Activated CD4-positive, alpha-beta T cell treated with anti-CD3 and anti-CD28 coated beads, Interleukin-2, amount 10 ng/mL, durations not matched to agents 7 days and 5 days (primary cell): ENCODE data around the gene RFX5. TPM values are rescaled to one million over a fixed set of nuclear protein-coding genes. Genes with fewer than 3 reads are reported as not detected.

Experiments
- CTCF ChIA-PET: fragments of 350-600 bp; sonication (Branson Sonifier 250); formaldehyde crosslinking; loops from one replicate; lab custom pipeline; 2021; ENCODE audit warnings: antibody characterized with exemption; lab: Charles Lee
- POLR2A ChIA-PET: fragments of 350-600 bp; sonication (Branson Sonifier 250); formaldehyde crosslinking; loops from one replicate; lab custom pipeline; 2021; ENCODE audit warnings: antibody characterized with exemption; lab: Charles Lee
- DNase-seq: peaks from one replicate; pipeline ENCODE4 v3.0.0-alpha.2; 2020
- H3K27ac Mint-ChIP-seq: one replicate; pipeline ENCODE4 v1.8.0; 2021; ENCODE audit warnings: mild to moderate bottlenecking, moderate library complexity, mixed read lengths
- H3K27me3 Mint-ChIP-seq: one replicate; pipeline ENCODE4 v1.8.0; 2021; ENCODE audit warnings: mixed read lengths
- H3K36me3 Mint-ChIP-seq: one replicate; pipeline ENCODE4 v1.8.0; 2021; ENCODE audit warnings: low read depth, mixed read lengths
- H3K4me1 Mint-ChIP-seq: one replicate; pipeline ENCODE4 v1.8.0; 2021; ENCODE audit warnings: mixed read lengths
- H3K4me3 Mint-ChIP-seq: one replicate; pipeline ENCODE4 v1.8.0; 2021; ENCODE audit warnings: mild to moderate bottlenecking, moderate library complexity, mixed read lengths
- H3K9me3 Mint-ChIP-seq: one replicate; pipeline ENCODE4 v1.8.0; 2021; ENCODE audit warnings: mixed read lengths
- total RNA-seq, 2 experiments: library from RNA; stranded (reverse); gene quantifications; one replicate each; pipeline ENCODE4 v1.2.3, GENCODE V29; 2021

RFX5 gene
- total RNA-seq, 2 experiments from 2014 or later, result 69.7 to 76.4 TPM

DNA sequence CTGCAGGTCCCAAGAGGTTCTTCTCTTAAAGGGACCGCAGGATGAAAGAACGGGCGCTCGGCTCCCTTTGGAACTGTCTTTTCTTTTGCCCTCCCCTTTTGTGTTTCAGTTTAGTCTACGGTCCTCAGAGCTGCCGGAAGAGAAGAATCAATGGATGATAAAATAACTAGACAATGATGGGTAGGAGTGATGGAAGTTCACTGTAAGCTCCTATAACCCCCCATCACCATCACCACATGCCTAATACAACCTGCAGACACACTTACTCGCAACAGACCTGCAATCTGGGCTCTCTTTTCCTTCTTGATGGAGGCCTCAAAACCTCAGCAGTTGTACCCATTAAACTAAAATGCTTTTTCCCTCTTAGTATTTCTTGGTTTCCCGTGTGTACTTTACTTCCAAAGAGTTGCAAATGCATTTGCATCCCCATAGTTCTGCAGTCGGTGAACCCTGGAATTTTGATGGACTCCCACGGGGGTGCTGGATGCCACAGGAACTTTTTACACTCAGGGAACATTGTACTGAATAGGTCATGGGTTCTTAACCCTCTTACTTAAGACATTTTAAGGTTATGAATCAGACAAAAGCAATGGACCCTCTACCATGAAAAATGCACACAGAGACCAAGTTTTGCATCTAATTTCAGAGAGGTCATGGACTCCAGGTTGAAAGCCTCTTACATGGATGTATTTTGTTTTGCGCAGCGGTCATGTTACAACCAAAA lies 633 bp upstream of the RFX5 start:
- CTCF ChIA-PET, result interaction anchor here (0.6 to 1.0 kb wide), 6 partner anchors 9 to 158 kb away, joined by 3 to 4 read pairs (median 3); partner anchors contain the start of gene VPS72
- Mint-ChIP-seq H3K4me3 (peak overlapping the region; percentile 89), H3K4me1 (peaks cover 40% of the 10 kb centered on the region), H3K36me3 (peaks cover 36% of the 10 kb centered on the region), H3K9me3 (peaks cover 14% of the 10 kb centered on the region), H3K27ac (peak overlapping the region; percentile 99), H3K27me3 (no peaks in the 10 kb centered on the region)
- no peak for DNase-seq
- POLR2A ChIA-PET, result no interaction called here

DNA sequence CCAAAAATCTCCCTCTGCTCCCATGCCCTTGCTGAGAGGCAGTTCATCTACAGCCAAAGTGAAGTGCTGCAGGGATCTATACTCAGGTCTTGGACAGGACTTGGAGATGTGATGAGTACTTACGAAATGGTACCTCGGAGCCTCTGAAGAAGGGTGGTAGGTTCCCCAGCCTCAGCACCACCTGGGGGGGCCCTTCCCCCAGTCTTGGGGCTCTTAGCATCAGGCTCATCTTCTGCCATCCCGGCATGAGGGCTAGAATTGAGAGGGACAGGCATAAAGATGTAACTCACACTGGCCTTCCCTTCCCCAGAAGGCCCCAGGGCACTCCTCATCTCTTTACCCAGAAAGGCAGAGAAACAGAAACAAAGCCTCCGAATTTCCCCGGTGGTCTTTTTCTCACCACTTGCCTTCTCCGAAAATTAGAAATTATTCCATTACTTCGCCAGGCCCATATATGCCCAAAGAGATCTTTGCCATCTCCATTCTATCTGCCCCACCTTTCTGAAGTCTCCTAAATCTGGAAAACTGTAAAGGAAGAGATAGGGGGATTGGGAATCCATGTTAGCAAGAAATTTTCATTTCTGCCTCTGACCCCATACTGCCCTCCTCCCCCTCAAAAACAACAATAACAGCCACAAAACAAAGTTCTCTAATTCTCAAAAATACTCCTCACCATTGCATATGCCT lies 827 bp downstream of the RFX5 start:
- Mint-ChIP-seq H3K9me3 (peaks cover 7% of the 10 kb centered on the region), H3K4me1 (peaks cover 40% of the 10 kb centered on the region), H3K36me3 (peaks cover 38% of the 10 kb centered on the region), H3K4me3 (peak overlapping the region; percentile 89), H3K27ac (peak overlapping the region; percentile 99), H3K27me3 (no peaks in the 10 kb centered on the region)
- ChIA-PET CTCF (interaction anchor here (0.5 to 1.0 kb wide), 2 partner anchors 7 to 794 kb away, joined by 3 read pairs; no protein-coding TSS in a partner anchor), POLR2A (interaction anchor here (0.5 kb wide), 1 partner anchor 129 kb away, joined by 5 read pairs; no protein-coding TSS in a partner anchor)
- DNase-seq, result no peak

DNA sequence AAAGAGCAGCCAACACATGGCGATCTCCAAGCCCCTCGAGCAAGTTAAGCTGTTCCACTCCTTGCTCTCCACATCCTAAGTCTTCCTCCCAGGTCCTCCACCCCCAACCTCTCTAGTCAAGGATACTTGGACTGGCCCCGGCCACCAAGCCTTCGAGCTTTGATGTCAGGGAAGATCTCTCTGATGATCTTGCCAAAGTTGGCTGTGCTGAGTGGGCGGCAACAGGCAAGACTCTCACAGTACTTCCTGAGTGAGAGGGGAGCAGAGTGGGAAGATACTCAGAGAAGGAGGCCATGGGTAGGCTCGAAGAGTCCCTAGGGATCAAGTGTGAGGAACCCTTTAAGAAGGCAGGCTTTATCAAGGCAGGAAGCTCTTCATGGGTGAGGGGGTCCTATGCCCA lies 2.8 kb downstream of the RFX5 start:
- Mint-ChIP-seq H3K9me3 (no peaks in the 10 kb centered on the region), H3K27ac (no peak overlapping the region), H3K27me3 (no peaks in the 10 kb centered on the region), H3K4me3 (no peak overlapping the region), H3K4me1 (peaks cover 49% of the 10 kb centered on the region), H3K36me3 (peaks cover 36% of the 10 kb centered on the region)
- POLR2A ChIA-PET, result interaction anchor here (0.6 kb wide), 1 partner anchor 238 kb away, joined by 3 read pairs; no protein-coding TSS in a partner anchor
- CTCF ChIA-PET, result interaction anchor here (0.6 kb wide), 2 partner anchors 64 to 852 kb away, joined by 3 read pairs; no protein-coding TSS in a partner anchor
- DNase-seq, result no peak

DNA sequence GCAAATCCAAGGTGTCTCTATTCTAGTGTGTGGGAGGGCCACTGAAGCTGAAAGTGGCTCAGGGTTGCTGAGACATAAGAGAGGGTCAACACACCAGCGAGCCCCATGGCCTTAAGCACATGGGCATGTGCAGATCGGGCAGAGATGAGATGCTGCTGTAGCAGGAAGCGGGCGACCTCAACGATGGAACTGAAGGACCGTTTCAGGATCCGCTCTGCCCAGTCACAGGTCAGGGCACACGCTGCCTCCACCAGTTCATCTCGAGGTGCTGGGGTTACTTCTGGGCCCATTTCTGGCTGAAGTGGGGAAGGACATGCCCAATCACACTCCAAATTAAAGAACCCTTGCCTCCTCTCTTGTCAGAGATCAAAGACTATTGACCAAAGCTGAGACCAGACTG lies 3.5 kb downstream of the RFX5 start:
- POLR2A ChIA-PET, result no interaction called here
- no peak overlapping the region for H3K27ac Mint-ChIP-seq
- H3K9me3 Mint-ChIP-seq, result no peaks in the 10 kb centered on the region
- peaks cover 36% of the 10 kb centered on the region for H3K36me3 Mint-ChIP-seq
- H3K4me3 Mint-ChIP-seq, result no peak overlapping the region
- CTCF ChIA-PET, result interaction anchor here (0.6 to 3.6 kb wide), 3 partner anchors 40 to 62 kb away, joined by 5 to 34 read pairs (median 5); no protein-coding TSS in a partner anchor
- H3K4me1 Mint-ChIP-seq, result peaks cover 49% of the 10 kb centered on the region
- no peak for DNase-seq
- no peaks in the 10 kb centered on the region for H3K27me3 Mint-ChIP-seq

DNA sequence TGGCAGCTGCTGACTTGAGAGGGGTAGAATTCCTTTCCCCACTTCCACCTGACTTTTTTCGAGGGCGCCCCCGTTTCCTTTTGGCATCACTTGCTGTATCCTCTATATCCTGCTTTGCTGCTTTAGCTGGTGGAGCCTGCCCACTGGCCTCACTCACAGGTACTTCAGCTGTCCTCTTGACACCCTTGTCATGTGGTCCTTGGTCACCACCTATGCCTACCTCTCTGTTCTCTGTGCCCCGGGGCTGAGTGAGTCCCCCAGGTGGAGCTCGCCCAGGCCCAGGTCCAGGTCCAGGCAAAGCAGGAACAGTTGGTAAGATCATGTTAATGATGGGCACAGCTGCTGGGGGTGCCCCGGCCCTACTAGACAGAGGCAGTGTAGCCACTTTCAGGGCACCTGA lies 4.5 kb downstream of the RFX5 start:
- Mint-ChIP-seq H3K27me3 (no peaks in the 10 kb centered on the region), H3K36me3 (peaks cover 36% of the 10 kb centered on the region)

DNA sequence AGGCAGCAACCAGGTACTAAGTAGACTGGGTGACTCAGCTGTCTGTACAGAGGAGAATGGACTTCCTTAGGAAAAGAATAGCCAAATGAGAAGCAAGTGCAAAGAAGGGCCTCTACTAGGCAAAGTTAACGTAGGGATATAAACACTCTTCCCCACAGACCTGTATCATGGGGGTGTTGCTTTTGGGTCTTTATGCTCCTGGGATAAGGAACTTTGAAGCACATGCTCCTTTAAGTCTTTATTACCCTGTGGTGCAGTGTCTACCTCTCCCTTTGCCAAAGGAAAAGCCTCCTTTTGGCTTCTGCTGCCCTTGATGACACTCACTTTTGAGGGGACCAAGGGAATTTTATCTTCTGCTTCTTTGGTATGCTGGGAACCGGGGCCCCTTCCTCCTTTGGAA lies 5.0 kb downstream of the RFX5 start:
- CTCF ChIA-PET, result interaction anchor here (0.7 to 3.9 kb wide), 6 partner anchors 13 to 219 kb away, joined by 3 to 42 read pairs (median 8); partner anchors contain the start of gene PI4KB
- H3K4me1 Mint-ChIP-seq, result peaks cover 36% of the 10 kb centered on the region
- no peak overlapping the region for H3K27ac Mint-ChIP-seq
- POLR2A ChIA-PET, result no interaction called here
- no peaks in the 10 kb centered on the region for H3K9me3 Mint-ChIP-seq
- H3K27me3 Mint-ChIP-seq, result no peaks in the 10 kb centered on the region
- H3K4me3 Mint-ChIP-seq, result no peak overlapping the region
- peaks cover 34% of the 10 kb centered on the region for H3K36me3 Mint-ChIP-seq
- DNase-seq, result no peak

More for the DNA sequence above, 4.5 kb downstream of the RFX5 start:
- Mint-ChIP-seq H3K4me3 (no peak overlapping the region), H3K27ac (no peak overlapping the region), H3K4me1 (peaks cover 42% of the 10 kb centered on the region), H3K9me3 (no peaks in the 10 kb centered on the region)
- no peak for DNase-seq
- POLR2A ChIA-PET, result interaction anchor here (0.6 kb wide), 1 partner anchor 13 kb away, joined by 3 read pairs; no protein-coding TSS in a partner anchor
- CTCF ChIA-PET, result interaction anchor here (0.7 to 3.6 kb wide), 4 partner anchors 39 to 218 kb away, joined by 3 to 34 read pairs (median 4); no protein-coding TSS in a partner anchor

DNA sequence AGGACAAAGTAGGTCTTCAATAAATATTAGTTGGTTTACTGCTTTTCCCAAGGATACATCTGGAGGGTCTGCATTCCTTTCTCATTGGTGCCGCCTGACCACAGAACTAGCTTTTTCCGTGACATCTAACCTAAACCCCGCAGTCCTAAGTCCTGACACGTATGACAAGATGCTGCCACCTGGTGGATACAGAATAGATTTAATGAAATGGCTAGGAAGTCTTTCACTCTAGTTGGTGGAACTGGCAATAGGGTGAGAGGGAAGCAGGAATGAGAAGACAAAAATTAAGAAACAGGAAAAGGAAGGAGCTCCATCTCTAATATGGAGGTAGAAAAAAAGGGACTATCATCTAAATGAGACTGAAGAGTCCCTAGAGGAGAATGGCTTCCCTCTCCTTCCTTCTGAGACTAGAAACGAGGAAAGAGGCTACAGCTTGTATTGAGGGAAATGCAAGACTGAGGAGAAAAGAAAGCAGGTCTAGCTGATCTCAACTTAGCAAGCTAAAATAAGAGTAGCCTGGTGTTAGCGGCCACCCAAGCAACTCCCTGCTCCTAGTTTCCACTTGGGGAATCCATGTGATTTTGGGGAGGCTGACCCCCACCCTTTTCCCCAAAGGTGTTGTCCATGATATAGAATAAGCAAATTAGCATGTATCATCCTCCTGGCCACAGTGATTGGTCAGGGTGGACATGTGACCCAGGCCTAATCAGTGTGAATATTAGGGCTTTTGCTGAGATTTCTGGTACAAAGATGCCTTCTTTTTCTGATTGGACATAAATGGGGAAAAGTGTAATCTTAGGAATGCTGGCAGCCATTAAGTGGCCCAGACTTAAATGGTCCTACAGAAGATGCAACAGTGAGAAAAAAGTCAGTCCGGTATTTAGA lies 5.9 kb downstream of the RFX5 start:
- Mint-ChIP-seq H3K27me3 (no peaks in the 10 kb centered on the region), H3K4me3 (no peak overlapping the region), H3K36me3 (peaks cover 27% of the 10 kb centered on the region), H3K4me1 (peaks cover 27% of the 10 kb centered on the region), H3K9me3 (no peaks in the 10 kb centered on the region), H3K27ac (no peak overlapping the region)
- ChIA-PET POLR2A (no interaction called here), CTCF (interaction anchor here (0.7 to 3.9 kb wide), 24 partner anchors 10 to 148 kb away, joined by 3 to 42 read pairs (median 4); partner anchors contain the start of genes PI4KB, PSMB4, PSMD4 and ZNF687)
- peak; percentile 70 for DNase-seq

DNA sequence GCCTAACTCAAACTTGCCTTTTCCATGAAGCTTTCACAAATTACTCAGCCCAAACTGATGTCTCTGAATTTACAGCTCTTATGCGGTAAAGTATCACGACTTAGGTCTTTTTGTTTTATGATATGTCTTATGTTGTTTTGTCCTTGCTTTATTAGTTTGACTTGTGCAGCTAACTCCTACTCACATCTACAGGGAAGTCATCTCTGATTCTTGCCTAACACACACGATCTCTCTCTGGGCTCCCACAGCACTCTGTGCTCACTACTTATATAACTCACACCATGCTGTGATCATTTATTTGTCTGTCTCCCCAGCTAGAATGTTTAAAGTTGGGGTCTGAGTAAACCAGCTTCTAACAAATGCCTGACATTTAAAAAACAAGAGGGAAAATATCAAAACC lies 10.5 kb downstream of the RFX5 start:
- Mint-ChIP-seq H3K27me3 (no peaks in the 10 kb centered on the region), H3K4me3 (no peak overlapping the region), H3K9me3 (no peaks in the 10 kb centered on the region), H3K4me1 (peaks cover 8% of the 10 kb centered on the region), H3K36me3 (no peaks in the 10 kb centered on the region), H3K27ac (no peak overlapping the region)
- DNase-seq, result no peak
- CTCF ChIA-PET, result interaction anchor here (0.6 to 1.9 kb wide), 4 partner anchors 9 to 954 kb away, joined by 3 to 5 read pairs (median 4); partner anchors contain the start of gene PI4KB
- POLR2A ChIA-PET, result interaction anchor here (0.6 kb wide), 1 partner anchor 43 kb away, joined by 3 read pairs; no protein-coding TSS in a partner anchor

DNA sequence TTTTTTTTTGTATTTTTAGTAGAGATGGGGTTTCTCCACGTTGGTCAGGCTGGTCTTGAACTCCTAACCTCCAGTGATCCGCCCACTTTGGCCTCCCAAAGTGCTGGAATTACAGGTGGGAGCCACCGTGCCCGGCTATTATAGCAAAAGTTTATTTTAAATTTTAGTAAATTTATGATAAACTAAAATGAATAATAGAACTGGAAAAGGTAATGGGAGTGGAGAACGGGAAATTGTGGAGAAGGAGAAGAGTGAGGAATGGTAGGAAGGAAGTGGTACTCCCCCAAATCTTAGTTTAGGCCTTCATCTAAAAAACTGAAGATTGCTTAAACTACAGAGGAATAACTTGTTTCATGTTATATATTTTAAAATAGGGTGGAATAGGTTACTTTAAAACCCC lies 12.2 kb downstream of the RFX5 start:
- H3K27ac Mint-ChIP-seq, result no peak overlapping the region
- ChIA-PET POLR2A (no interaction called here), CTCF (no interaction called here)
- DNase-seq, result no peak
- H3K4me3 Mint-ChIP-seq, result no peak overlapping the region
- peaks cover 1% of the 10 kb centered on the region for H3K4me1 Mint-ChIP-seq
- H3K36me3 Mint-ChIP-seq, result no peaks in the 10 kb centered on the region
- no peaks in the 10 kb centered on the region for H3K9me3 Mint-ChIP-seq
- no peaks in the 10 kb centered on the region for H3K27me3 Mint-ChIP-seq

DNA sequence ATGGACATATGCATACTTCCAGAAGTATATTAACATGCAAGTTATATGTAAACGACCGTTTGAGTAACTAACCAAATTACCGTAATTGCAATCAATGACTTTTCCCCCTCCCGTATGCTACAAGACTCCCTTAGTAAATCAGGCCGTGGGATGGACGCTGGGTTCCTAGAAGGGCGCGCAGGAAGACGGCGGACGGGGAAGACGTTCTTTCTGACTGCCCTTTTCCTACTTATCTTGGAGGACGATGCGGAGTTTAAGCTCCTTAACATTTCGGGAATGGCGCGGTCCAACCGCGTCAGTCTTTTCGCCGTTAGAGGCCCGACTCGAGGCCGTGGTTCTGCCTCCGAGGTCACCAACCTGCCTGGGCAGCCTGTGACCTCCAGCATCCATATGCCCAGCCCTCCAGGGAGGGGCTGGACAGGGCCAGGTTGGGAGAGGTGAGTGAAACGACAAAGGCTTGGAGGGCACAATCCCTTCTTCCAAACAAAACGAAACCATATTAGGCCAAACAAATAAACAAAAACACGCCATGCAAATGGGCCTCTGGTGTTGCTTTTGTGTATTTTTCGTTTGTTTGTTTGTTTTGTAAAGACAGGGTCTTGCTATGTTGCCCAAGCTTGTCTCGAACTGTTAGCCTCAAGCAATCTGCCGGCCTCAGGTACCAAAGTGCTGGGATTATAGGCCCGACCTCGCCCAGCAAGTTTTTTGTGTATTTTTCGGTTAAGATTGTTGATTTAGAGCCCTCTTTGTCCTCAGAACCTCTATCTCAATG lies 19.0 kb downstream of the RFX5 start:
- POLR2A ChIA-PET, result no interaction called here
- Mint-ChIP-seq H3K36me3 (peaks cover 15% of the 10 kb centered on the region), H3K4me3 (peak overlapping the region; percentile 97), H3K4me1 (peaks cover 35% of the 10 kb centered on the region), H3K27ac (peak overlapping the region; percentile 99), H3K9me3 (no peaks in the 10 kb centered on the region), H3K27me3 (no peaks in the 10 kb centered on the region)
- CTCF ChIA-PET, result interaction anchor here (0.6 to 8.1 kb wide), 7 partner anchors 11 to 116 kb away, joined by 3 to 50 read pairs (median 9); no protein-coding TSS in a partner anchor
- no peak for DNase-seq

DNA sequence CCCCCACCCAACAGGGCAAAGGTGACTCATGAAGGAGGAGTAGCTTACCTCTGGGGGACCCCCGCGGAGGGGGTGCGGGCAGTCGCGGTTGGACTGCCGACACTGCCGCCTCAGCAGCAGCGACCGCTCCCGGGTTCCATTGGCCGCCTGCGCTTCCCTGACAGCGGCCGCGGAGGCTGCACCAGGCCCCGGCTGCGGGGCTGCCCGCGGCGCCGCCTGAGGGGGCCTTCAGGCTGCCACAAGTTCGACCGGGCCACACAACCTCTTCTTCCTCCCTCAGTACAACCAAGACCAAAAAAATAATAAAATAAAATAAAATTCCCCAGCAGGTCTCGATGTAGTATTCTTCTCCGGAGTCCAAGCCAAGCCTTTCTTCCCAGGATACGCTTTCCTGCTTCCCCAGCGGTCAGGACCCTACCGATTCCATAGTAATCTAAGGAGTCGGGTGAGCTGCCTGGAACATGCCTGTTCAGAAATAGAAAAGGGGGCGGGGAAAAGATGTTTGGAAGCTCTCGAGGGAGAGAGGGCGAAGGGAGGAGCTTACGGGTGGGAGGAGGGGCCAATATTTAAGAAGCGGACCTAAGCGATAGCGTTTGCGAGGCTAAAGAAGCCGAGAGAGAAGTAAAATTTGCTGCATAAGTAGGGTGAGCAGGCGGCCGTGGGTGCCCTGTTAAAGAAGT lies 19.7 kb downstream of the RFX5 start, which contains the start of gene PI4KB:
Gene PI4KB, minus strand, starts transcription at position 194 of the 680 bp plus-strand sequence. CDS start 10,935 bp downstream, outside the sequence.
- H3K4me1 Mint-ChIP-seq, result peaks cover 35% of the 10 kb centered on the region
- no peaks in the 10 kb centered on the region for H3K9me3 Mint-ChIP-seq
- ChIA-PET POLR2A (interaction anchor here (0.6 kb wide), 1 partner anchor 46 kb away, joined by 3 read pairs; the partner anchor contains the start of gene ZNF687), CTCF (interaction anchor here (0.6 to 8.1 kb wide), 9 partner anchors 9 to 116 kb away, joined by 3 to 50 read pairs (median 4); partner anchors contain the start of gene PSMB4)
- H3K4me3 Mint-ChIP-seq, result peak within 1 kb of the TSS; percentile 97
- peaks cover 19% of the 10 kb centered on the region for H3K36me3 Mint-ChIP-seq
- peak; percentile 95 for DNase-seq
- H3K27ac Mint-ChIP-seq, result peak within 1 kb of the TSS; percentile 99
- H3K27me3 Mint-ChIP-seq, result no peaks in the 10 kb centered on the region
